Activated T-cell treated with anti-CD3 and anti-CD28 coated beads for 24 hours (primary cell): Measurements from ENCODE around the gene ARFIP2.

Experiments
- DNase-seq: peaks from one replicate; pipeline ENCODE4 v3.0.0-alpha.2; 2020; ENCODE audit warnings: low read depth

The ARFIP2 gene

DNA sequence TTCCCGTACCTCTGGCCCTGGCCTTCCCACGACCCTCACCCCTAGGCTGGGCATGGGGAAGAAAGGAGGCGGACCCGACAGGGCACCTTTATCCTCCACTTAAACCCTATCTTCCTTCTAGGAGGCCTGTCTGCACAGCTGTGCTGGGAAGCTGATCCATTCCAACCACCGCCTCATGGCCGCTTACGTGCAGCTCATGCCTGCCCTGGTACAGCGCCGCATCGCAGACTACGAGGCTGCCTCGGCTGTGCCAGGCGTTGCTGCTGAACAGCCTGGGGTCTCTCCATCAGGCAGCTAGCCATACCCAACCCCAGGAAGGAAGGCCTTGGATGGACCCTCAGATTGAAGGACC lies 769 bp upstream of the ARFIP2 start:
- no peak for DNase-seq

DNA sequence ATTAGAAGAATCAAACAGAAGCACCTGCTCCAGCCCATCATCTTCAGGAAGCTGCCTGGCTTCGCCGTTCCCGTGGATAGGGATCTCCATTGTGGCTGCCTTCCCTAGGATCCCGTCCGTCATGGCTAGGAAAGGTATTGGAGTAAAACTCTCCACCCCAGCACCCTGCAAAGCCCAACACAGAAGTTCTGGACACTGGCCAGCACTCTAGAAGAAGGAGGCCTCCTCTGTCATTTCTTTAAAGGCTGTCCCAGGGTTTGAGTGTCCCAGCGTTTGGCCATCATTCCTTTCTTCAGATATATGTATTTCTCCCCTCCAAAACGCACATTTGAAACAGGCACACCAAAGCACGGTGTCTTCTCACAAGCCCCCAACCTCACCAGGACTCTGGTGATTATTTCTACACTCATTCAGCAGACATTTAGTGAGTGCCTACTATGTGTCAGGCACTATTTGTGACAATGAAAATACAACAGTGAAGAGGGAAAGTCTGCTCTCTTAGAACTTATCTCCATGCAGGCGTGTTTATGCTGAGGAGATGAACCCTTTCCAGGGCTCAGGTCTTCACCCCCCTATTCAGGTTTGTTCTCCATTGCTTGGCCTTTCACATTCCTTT lies 724 bp downstream of the ARFIP2 start:
- no peak for DNase-seq

DNA sequence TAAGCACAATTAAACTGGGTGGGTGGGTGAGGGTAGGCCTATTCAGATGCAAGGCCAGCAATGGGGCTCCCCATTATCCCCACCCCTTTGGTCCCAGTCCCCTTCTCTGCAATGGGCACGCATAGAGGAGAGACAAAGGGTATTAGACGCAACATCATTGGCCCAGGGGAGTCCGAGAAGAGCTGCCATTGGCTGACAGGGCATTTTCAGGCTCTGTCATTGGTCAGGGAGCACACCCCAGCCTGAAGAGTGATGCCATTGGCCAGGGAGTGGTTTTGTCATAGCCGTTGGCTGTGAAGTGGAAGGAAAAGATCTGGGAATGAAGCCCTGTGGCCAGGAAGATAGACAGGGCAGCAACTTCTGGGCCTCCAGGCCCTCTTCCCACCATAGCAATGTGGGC lies 4.6 kb downstream of the ARFIP2 start:
- no peak for DNase-seq

DNA sequence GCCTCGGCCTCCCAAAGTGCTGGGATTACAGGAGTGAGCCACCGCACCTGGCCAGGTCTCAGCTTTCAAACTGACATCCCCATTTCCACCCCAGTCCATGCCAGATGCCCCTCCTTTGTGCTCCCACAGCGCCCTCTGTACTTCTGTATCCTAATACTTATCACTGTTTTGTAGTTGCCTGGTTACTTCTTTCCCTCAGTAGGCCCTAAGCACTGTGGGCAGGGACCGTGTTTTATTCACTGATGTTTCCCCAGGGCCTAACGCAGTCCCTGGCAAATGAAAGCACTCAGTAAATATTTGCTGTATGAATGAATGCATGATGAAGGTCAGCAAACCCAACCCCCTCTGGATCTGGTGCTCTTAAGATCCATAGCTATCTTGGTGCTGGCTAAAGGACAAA lies 5.2 kb downstream of the ARFIP2 start:
- no peak for DNase-seq

DNA sequence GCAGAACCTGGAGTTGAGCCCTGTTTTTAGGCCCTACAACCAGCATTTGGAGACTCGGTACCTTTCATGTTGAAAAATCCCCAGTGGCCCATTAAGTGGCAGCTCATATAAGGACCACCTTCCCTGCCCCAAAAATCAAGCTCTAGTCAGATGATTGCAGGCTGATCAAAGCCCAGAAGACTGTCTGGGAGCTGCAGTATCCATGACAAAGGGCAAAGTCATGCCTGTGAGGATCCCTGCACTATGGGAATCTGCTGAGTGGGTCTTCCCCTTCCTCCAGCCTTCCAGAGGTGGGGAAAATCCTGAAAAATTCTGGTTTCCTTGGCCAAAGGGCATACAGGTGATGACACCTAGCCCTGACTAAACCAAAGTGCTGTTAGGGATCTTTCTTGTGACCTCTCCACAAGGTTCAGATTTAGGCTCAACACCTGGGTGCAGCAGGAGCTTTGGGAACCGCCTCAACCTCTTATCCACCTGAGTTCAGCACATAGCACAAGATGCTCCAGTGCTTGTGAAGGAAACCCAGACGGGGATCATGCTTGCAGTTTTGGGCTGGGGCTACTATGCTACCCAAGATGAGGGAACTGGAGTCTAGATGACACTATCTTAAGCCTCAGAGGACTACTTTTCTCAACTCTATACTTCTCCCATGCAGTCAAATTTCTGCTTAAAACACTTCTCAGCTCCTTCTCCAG lies 6.2 kb downstream of the ARFIP2 start:
- DNase-seq: no peak

DNA sequence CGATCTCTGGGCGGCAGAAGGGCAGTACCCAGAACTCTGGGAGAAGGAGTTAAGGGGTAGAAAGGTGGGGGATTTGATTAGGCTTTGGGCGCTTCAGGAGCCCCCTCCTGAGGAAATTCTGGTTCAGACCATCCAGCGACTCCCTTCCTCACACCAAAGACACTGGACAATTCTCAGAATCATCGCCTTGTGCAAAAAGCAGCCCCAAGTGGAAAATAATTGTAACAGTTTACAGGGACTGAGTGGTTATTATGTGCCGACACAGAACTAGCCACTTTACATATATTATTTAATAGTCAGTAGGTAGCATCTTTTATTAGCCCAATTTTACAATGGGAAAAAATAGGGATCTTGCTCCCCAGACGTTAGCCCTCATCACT lies 6.7 kb downstream of the ARFIP2 start:
- DNase-seq: no peak

DNA sequence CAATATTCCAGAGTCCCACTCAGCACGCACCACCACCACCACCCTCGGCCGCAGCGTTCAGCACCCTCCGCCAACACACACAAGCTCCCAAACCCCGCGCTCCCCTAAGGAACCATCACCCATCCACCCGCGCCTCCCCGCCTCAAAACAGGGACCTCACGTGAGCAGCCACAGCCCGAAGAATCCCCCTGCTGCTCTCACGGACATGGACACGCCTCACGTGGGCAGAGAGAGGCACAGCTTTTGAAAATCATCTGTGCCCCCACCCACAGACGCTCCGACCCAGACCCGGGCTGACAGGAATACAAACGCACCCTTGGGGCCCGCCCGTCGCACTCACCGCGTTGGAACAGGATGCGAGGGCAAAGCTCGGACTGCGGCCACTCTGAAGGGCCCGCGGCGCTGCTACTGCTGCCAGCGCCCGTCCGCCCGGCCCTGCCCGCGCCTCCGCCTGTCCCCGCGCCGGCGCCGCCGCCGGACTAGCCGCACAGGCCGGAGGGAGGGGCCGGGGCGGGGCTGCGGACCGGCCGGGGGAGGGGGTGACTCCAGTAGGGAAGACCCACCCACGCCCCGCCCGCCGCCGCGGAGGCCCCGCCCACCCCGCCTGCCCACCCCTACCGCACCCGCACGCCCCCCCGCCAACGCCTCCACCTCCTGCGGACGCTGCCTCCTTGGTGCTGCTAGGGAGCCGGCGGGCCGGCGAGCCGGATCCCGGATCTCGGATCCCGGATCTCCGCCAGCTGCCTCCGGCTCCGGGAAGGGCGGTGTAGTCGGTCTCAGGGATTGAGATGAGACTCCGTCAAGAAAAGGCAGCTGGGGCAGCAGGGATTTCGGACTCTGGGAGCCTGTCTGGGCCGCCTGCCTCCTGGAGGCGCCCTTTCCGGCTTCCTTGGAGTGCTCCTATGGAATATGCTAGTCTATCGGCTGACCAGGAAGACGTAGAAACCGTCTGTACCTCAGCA lies 7.4 kb downstream of the ARFIP2 start, which contains the start of gene TRIM3:
Gene TRIM3 (minus strand): TSS at position 491 of the 962 bp plus-strand sequence. CDS start 8,246 bp downstream, outside the sequence.
- DNase-seq: peak; percentile 39

DNA sequence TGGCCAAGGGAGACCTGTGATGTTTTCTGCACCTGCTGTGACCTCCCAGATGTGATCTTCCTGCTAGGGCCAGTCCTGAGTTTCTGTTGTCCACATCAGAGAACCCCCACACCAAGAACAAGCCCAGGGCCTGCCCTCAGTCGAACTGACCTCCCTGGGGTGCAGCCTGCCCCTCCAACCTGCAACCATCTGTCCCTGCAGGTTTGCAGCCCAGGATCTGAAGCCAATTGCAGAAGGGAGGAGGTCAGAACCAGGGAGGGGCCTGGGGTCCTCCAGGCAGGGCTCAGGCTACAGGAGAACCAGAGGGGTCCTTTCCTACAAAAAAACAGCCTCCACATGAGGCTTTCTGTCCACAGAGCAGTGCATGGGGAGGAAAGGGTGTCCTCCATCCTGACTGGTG lies 8.2 kb downstream of the ARFIP2 start:
- no peak for DNase-seq

DNA sequence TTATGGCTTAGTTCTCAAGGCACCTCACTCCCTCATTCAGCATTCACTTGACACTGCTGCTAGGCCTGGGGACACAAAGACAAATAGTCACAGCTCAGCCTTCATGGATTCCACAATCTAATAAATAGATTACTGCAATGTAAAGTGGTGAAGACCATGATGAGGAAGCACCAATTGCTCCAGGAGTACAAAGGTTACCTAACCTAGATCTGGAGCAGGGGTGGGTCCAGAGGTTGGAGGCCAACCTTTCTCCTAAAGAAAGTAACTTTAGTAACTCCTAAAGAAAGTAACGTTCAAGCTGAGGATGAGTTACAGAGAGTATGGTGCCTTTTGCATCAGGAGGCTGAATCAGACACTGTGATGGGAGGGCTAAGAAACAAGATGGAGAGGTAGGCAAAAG lies 11.5 kb downstream of the ARFIP2 start:
- DNase-seq: no peak

DNA sequence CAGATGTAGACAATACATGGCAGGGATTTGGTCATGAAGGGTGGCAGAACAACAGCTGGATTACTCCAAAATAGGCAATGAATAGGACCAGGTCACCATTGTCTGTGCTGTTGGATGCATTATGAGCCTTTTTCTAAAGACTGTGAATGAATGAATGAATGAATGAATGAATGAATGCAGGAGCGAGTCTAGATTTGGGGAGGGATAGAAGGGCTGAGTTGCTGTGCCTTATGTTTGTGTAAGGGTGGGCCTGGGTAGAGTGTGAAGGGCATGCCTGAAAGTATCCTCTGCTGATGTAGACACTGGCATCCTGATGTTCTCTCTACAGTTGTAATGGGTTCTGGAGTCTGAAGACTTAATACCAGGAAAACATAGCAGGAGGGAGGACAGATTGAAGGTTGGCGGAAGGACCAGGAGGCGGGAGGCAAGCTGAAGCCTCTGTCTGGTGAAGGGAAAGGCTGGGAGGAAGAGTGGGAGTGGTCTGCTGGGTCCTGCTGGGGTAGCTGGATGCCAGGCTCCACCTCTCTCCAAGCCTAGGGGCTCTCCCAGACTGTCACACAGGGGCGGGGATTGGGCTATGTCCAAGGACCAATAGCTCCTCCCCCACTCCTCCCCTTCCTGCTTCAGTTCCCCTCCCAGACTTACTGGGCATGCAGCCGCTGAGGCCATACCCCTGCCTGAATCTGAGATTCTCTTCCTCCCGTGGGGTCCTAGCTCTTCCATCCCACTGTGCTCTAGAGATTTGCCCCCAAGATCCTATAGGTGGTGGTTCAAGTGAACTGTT lies 12.2 kb downstream of the ARFIP2 start:
- no peak for DNase-seq

DNA sequence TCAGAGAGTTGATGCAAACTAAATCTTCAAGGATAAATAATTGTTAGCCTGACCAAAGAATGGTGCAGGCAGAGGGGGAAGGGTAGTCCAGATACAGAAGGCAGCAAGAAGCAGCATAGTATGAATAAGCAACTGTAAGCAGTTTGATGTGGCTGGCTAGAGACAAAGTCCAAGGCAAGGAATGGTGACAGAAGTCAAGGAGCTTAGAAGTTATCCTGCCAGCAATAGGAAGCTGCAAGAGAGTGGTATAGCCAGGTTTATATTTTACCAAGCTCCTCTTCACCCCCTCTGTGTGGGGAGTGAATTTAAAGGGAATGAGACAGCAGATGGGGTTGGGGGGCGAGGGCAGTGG lies 22.1 kb downstream of the ARFIP2 start:
- no peak for DNase-seq

DNA sequence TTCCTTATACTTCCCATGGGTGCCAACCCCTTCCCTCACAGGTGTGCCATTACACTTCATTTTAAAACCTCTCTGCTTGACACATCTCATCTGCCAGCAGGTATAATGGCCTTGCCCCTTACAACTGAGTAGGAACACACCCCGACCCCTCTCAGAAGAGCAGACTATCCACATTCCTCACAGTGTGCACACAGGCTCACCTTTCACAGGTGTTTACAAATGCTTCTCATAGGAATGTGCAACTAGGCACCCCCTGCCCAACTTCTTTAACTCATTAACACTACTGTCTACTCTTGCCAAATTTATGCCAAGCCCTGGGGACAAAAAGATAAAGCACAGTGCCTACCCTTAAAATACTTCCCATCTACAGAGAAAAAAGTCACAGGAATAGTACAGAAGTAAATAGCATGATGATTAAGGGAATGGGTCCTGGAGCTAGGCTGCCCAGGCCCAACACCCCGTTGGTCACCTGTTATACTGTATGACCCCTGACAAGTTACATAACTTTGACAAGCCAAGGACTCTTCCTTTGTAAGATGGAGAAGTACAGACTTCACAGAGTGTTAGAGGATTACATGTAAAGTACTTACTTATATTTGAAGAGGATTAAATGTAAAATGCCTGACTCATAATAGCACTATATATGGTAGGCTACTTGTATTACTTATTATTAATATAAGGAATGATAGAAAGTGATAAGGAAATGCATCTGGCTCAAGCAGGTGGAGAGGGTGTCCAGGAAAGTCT lies 22.6 kb downstream of the ARFIP2 start:
- no peak for DNase-seq

DNA sequence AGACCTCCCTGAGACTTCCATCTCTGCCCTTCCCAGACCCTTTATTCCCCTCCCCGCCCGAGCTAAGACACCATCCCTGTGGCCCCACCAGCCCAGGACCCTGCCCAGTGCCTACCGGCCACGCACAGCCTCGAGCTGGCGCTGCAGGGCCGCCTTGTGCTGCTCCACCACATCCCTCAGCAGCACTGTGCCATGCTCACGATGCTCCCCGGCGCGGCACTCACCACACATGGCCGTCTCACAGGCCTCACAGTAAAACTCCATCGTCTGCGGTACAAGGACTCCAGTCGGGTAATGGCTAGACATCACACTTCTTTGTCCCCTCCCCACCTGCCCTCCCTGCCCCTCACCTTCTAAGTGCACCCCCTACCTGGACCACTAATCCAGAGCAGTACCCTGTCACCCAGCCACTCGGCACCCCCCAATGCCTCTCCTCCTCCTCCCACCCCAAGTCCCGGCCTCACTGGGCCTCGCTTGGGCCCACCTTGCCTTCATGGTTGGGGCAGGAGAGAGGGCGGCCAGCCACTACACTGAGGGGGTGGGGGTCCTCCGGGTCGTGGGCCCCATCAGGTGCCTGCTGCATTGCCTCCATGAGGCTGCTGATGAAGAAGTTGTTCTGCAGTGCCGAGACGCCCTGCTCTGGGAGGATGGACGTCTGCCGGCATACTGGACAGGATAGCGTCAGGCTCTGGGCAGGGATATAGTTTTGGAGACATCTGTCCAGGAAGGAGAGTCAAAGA lies 23.4 kb downstream of the ARFIP2 start:
- DNase-seq: no peak

DNA sequence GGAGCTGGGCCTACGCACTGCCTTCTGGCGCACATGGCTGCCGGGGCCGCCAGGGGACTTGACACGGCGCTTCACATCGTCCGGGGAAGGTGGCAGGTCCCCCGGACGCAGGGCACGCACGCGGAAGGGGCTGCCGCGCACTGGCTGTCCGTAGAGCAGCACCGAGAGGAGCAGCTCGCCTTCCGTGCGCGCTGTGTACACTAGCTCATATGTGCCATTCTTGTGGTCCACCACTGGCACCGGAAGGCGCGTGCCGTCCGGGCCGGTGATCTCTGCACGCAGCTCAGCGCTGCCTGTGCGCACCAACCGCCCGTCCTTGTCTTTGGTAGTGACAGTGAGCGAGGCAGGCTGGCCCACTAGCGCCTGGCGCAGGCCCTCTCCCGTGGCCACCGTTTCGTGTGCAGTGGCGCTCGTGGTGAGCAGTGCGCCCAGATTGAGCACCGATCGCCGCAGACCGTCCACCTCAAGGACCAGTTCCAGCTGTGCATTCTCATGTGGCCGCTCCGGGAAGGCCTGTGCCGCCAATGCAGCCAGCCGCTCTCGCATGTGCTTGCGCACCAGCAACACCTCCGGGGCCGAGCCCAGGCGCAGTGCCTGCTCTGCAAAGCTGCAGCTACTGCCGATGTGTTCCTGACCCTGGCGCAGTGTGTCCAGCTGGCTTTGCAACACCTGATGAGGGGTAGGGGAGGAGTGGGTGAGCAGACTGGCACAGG lies 24.6 kb downstream of the ARFIP2 start:
- DNase-seq: no peak

DNA sequence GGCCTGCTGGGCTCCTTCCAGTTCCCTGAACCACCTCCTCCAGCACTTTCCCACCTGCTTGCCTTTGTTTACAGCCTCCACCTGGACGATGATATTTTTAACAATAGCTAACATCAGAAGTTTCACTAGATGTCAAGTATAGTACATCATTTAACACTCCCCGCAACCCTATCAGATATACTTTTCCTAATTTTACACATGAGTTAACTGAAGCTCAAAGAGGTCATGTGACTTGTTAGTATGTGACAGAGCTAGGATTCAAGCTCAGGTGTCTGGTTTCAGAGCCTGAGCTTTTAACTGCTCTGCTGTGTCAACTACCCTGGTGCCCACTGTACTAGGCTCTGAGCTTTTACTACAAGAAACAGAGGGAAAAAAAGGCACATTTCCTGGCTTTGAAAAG lies 26.1 kb downstream of the ARFIP2 start:
- no peak for DNase-seq

DNA sequence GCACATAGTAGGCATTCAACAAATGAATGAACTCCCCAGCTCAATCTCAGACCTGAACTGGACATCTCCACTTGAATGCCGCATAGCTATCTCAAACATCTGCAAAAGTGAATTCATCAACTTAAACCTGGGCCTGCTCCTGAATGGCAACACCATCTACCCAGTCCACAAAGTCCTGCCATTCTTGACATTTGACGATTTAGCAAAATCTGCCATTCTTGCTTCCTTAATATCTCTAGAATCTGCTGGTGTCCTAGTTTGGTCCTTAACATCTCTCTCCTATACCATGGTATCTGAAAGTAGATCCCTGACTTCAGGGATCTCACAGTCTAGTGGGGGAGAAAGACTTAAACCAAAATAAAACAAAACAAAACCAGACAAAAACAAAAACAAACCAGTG lies 28.0 kb downstream of the ARFIP2 start:
- no peak for DNase-seq

DNA sequence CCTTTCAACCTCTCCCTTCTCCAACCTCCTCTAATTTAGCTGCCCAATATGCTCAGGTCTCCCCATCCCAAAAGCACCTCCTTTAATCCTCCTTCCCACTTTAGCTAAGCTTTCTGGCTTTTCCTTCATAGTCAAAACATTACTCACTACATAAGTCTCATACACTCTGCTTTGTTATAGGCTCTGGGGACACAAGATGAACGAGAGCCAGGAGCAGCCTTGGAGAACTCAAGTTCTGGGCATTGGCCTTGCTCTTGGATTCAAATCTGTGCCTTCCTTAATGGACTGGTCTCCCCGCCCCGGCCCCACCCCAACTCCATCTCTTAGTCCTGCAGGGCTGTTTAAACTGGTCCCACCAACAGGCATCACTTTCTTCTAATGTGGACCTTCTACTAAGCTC lies 28.9 kb downstream of the ARFIP2 start:
- no peak for DNase-seq

DNA sequence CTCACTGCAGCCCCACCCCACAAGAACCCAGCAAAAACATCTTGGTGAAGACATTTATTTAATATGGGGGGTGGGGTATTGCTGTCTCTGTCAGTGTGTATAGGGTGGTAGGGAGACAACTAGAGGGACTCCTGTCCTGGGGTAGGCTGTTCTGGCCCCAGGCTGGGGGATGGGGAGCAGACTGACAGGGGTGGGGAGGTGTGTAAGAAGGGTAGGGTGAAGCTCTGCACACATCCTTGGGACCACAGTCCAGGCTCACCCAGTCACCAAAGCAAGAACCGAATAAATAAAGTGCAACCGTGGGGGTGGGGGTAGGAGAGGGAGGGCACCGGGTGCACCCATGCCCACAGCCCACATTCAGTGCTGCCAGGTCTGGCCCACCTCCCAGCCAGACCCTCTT lies 32.6 kb downstream of the ARFIP2 start:
- DNase-seq: no peak

DNA sequence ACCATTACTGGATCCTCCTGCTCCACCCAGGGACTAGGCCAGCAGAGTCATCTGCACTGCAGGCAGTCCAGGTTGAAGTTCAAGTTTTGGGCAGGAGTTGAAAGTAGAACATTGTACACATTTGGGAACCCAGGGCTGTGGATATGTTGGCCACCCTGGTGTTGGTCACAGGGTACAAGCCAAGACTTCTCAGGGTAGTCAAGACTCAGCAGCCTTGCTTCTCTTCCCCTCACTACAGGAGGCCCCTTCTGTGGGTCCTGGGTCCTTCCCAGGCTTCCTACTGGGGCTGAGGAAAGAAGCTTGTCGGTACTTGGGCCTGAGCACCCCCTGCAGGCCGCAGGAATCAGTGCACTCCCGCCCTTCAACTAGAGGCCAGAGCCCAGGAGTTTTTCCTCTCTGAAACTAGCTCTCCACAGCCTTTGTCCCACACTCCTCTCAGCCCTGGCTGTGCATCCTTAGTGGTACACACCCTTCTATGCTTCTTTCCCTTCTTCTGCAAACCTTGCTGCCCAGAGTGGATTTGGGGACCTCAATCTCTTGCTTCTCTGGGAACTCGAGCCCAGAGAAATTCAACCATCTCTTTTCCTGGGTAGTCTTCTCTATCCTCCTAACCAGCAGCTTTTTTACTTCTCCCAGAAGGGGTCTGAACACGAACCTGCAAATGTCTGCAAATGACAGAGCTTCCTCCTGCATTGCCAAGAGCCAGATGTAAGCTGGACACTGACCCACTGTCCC lies 37.7 kb downstream of the ARFIP2 start:
- peak; percentile 26 for DNase-seq

DNA sequence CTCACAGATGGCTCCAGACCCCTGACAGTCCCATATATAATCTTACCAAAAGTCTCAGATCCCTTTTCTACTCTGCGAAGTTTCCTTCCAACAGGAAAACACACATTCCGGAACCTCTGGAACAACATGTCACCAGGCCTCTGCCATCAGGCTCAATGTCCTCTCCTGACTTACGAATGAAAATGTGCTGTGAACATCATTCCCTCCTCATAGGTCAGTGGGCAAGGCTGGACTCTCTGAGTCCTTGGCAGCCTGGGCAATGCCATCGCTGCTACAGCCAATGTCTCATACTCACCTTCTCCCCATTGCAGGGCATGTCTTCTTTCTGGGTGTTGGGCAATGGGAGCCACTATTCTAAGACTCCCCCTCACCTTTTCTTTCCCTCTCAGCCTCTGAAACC lies 38.7 kb downstream of the ARFIP2 start:
- DNase-seq: no peak
